Measurements from ENCODE around the gene EZR.

The EZR gene

GRCh38 chr6:158773581-158774449, 45.4 kb downstream of the EZR start:
- no peak for DNase-seq

- no peak for DNase-seq
Observed at GRCh38 chr6:158772851-158773371, 46.3 kb downstream of the EZR start.

- DNase-seq = no peak
Observed at GRCh38 chr6:158772172-158772571, 47.0 kb downstream of the EZR start.

GRCh38 chr6:158771399-158772152, 47.6 kb downstream of the EZR start:
- DNase-seq = no peak

GRCh38 chr6:158770533-158771330, 48.4 kb downstream of the EZR start:
- no peak for DNase-seq

- no peak for DNase-seq
Observed at GRCh38 chr6:158769771-158770432, 49.3 kb downstream of the EZR start.

- DNase-seq = no peak
Observed at GRCh38 chr6:158769234-158769770, 49.9 kb downstream of the EZR start.

- no peak for DNase-seq
Observed at GRCh38 chr6:158768436-158768835, 50.7 kb downstream of the EZR start.

GRCh38 chr6:158767709-158768108, 51.5 kb downstream of the EZR start:
- DNase-seq = no peak

GRCh38 chr6:158766621-158767455, 52.3 kb downstream of the EZR start:
- no peak for DNase-seq

GRCh38 chr6:158765499-158766068, 53.6 kb downstream of the EZR start:
- no peak for DNase-seq

- no peak for DNase-seq
Observed at GRCh38 chr6:158764926-158765325, 54.2 kb downstream of the EZR start.

- DNase-seq = no peak
Observed at GRCh38 chr6:158764183-158764849, 54.9 kb downstream of the EZR start.

- DNase-seq = no peak
Observed at GRCh38 chr6:158763434-158764182, 55.6 kb downstream of the EZR start.

- no peak for DNase-seq
Observed at GRCh38 chr6:158762787-158763433, 56.3 kb downstream of the EZR start.

GRCh38 chr6:158761746-158762145, 57.4 kb downstream of the EZR start:
- DNase-seq = no peak

GRCh38 chr6:158760618-158761250, 58.4 kb downstream of the EZR start:
- no peak for DNase-seq

GRCh38 chr6:158759966-158760617, 59.1 kb downstream of the EZR start:
- DNase-seq = no peak
